HCT116 (cell line): ENCODE results near the gene PAQR4. TPM values are rescaled to one million over a fixed set of nuclear protein-coding genes. Genes with fewer than 3 reads are reported as not detected.

Experiments used
- ATAC-seq: fragments of 200-7000 bp; cut with Tn5 transposase; 2 replicates; pipeline ENCODE4 v1.9.1; 2020; ENCODE audit warnings: mild to moderate bottlenecking, moderate library complexity
- BruUV-seq: library from RNA; stranded (reverse); fragments of 400-500 nt; replicated peaks from 2 replicates; lab custom pipeline; 2021; lab: Mats Ljungman, UMichigan
- CTCF ChIA-PET: fragments of 300-600 bp; sonication (Branson Sonifier 250); formaldehyde crosslinking; loops from one replicate; lab custom pipeline; 2021; ENCODE audit warnings: antibody characterized with exemption; lab: Charles Lee
- POLR2A ChIA-PET: fragments of 300-600, 350-600 bp; sonication (Branson Sonifier 250); formaldehyde crosslinking; loops from one replicate; lab custom pipeline; 2021; ENCODE audit warnings: antibody characterized with exemption; lab: Charles Lee
- RAD21 ChIA-PET, 2 experiments: fragments of 300-600 bp; sonication (Branson Sonifier 250); formaldehyde crosslinking; loops; one replicate each; lab custom pipeline; 2023; ENCODE audit warnings: low total read pairs in 2 of 2; ENCODE audit not compliant: uncharacterized antibody in 2 of 2, unreplicated experiment in 2 of 2, low non-redundant PET in 1 of 2; lab: Charles Lee
- DNase-seq: peaks from one replicate; pipeline ENCODE4 v3.0.0-alpha.2; 2010; ENCODE audit warnings: low read depth, low spot score
- H2AFZ ChIP-seq: fragments of 200-600 bp; shearing (Covaris generic), sonication (generic); 2 replicates; pipeline ENCODE4 v1.6.1; 2017; ENCODE audit warnings: low read depth, mixed run types, mixed read lengths, antibody characterized with exemption, low read length; ENCODE audit not compliant: poor library complexity, severe bottlenecking
- H3K27ac ChIP-seq: 2 replicates; pipeline ENCODE4 v1.5.1; 2012; ENCODE audit warnings: low read depth, low read length
- H3K27me3 ChIP-seq: fragments of 200-600 bp; sonication (generic); 2 replicates; pipeline ENCODE4 v1.6.1; 2016; ENCODE audit warnings: mixed run types, low read length, mixed read lengths; ENCODE audit not compliant: insufficient read depth
- H3K36me3 ChIP-seq, 2 experiments: fragments of 200-500 bp in 1 of 2; fragments of 200-600 bp in 1 of 2; sonication (Bioruptor generic) in 1 of 2; sonication (generic) in 1 of 2; 2 replicates each; pipeline versions ENCODE4 v1.5.1 to v1.6.1; 2014 to 2016; ENCODE audit warnings: low read length in 2 of 2, inconsistent platforms in 1 of 2, mixed read lengths in 1 of 2, mixed run types in 1 of 2; ENCODE audit not compliant: insufficient read depth in 2 of 2, control insufficient read depth in 1 of 2
- H3K4me1 ChIP-seq, 2 experiments: fragments of 200-600 bp in 1 of 2; sonication (generic) in 1 of 2; 2 replicates each; pipeline versions ENCODE4 v1.5.1 to v1.6.1; 2012 to 2017; ENCODE audit warnings: low read length in 2 of 2, inconsistent platforms in 1 of 2, mild to moderate bottlenecking in 1 of 2, mixed read lengths in 1 of 2, mixed run types in 1 of 2, moderate library complexity in 1 of 2; ENCODE audit not compliant: insufficient read depth in 2 of 2, control insufficient read depth in 1 of 2
- H3K4me2 ChIP-seq: fragments of 200-600 bp; sonication (generic); 2 replicates; pipeline ENCODE4 v1.6.1; 2017; ENCODE audit warnings: mixed run types, low read length, mixed read lengths
- H3K4me3 ChIP-seq, 2 experiments: fragments of 200-600 bp in 1 of 2; sonication (generic) in 1 of 2; replicated peaks in 1 of 2; 2 replicates each; pipeline ENCODE4 v1.5.1; 2011 to 2016; ENCODE audit warnings: low read length in 2 of 2, control low read depth in 1 of 2, low read depth in 1 of 2, mild to moderate bottlenecking in 1 of 2, mixed read lengths in 1 of 2, mixed run types in 1 of 2
- H3K79me2 ChIP-seq: fragments of 200-600 bp; sonication (generic); 2 replicates; pipeline ENCODE4 v1.6.1; 2017; ENCODE audit warnings: mild to moderate bottlenecking, mixed run types, low read length, moderate library complexity, mixed read lengths; ENCODE audit not compliant: insufficient read depth
- H3K9ac ChIP-seq: fragments of 200-600 bp; sonication (generic); 2 replicates; pipeline ENCODE4 v1.6.1; 2016; ENCODE audit warnings: low read length, mixed read lengths
- H3K9me2 ChIP-seq: fragments of 200-600 bp; sonication (generic), shearing (Covaris generic); 2 replicates; pipeline ENCODE4 v1.6.1; 2017; ENCODE audit warnings: mixed run types, mild to moderate bottlenecking, moderate library complexity; ENCODE audit not compliant: insufficient read depth
- H3K9me3 ChIP-seq, 2 experiments: fragments of 200-500 bp in 1 of 2; fragments of 200-600 bp in 1 of 2; sonication (Bioruptor generic) in 1 of 2; sonication (generic) in 1 of 2; 2 replicates each; pipeline ENCODE4 v1.6.1; 2014 to 2017; ENCODE audit warnings: low read length in 2 of 2, mixed read lengths in 2 of 2, inconsistent platforms in 1 of 2, low read depth in 1 of 2, mild to moderate bottlenecking in 1 of 2, mixed run types in 1 of 2, moderate library complexity in 1 of 2; ENCODE audit not compliant: control insufficient read depth in 1 of 2, insufficient read depth in 1 of 2
- H4K20me1 ChIP-seq: fragments of 200-600 bp; sonication (generic), shearing (Covaris generic); 2 replicates; pipeline ENCODE4 v1.6.1; 2017; ENCODE audit warnings: mixed run types, mild to moderate bottlenecking, moderate library complexity; ENCODE audit not compliant: insufficient read depth
- EZH2phosphoT487 ChIP-seq: fragments of 200-600 bp; IDR thresholded peaks from 2 replicates; pipeline ENCODE4 v1.6.1; 2018; ENCODE audit warnings: antibody characterized with exemption, borderline replicate concordance
- ZFX ChIP-seq: fragments of 450-650 bp; IDR thresholded peaks from 2 replicates; pipeline ENCODE4 v1.6.1; 2017
- intact Hi-C: fragments of 100-400 bp; cut with micrococcal nuclease; formaldehyde crosslinking; loops from 2 replicates; pipeline ENCODE4 v1.10.0; 2022
- total RNA-seq: library from RNA; stranded (reverse); gene quantifications from one replicate; pipeline ENCODE4 v1.2.1, GENCODE V29; 2021; ENCODE audit not compliant: unreplicated experiment
- TF ChIP-seq, protein P1 (sequence below), 3 experiments: fragments of 200-600 bp in 1 of 3; sonication (generic) in 1 of 3; IDR thresholded peaks in 2 of 3; conservative IDR thresholded peaks in 1 of 3; 2 replicates each; pipeline ENCODE4 v1.5.1; 2012 to 2017; ENCODE audit warnings: low read depth in 2 of 3, low read length in 2 of 3, antibody characterized with exemption in 1 of 3, borderline replicate concordance in 1 of 3, control low read depth in 1 of 3, mild to moderate bottlenecking in 1 of 3, mixed read lengths in 1 of 3, mixed run types in 1 of 3, moderate library complexity in 1 of 3; ENCODE audit not compliant: insufficient read depth in 1 of 3

Gene PAQR4
- total RNA-seq, 1 experiment from 2014 or later: 45.6 TPM

DNA sequence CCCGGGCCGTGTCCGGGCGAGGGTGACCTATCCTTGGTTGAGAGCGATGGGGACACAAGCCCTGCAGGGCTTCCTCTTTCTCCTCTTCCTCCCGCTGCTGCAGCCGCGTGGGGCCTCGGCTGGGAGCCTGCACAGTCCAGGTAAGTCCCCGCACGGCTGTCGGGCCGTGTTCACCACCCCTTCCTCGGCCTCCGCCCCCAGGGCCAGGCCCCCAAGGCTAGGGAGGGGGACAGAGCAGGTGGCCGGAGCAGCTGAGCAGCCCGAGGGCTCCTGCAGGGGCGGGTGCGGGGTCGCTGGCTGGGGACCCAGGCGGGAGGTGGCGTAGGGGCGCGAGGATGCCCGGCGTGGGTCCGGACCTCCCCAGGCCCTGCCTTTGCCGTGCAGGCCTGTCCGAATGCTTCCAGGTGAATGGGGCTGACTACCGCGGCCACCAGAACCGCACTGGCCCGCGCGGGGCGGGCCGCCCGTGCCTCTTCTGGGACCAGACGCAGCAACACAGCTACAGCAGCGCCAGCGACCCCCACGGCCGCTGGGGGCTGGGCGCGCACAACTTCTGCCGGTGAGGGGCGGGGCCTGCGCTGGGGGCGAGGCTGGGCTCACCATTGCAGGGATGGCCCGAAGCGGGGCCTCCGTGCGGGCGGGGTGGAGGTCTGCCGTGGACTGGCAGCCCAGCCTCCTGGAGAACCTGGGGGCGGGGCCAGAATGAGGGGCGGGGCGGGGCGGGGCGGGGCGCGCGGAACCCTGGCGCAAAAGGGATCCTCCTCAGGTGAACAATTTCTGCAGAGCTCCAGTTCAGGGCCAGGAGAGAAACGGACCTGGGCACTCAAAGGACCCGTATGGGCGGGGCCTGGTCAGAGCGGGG lies 4.4 kb upstream of the PAQR4 start:
- H4K20me1 ChIP-seq: no peaks in the 10 kb centered on the region
- no peak overlapping the region for H2AFZ ChIP-seq
- H3K27me3 ChIP-seq: no peaks in the 10 kb centered on the region
- TSS peak; percentile 89 for BruUV-seq
- intact Hi-C loops: no loop called here
- ChIA-PET RAD21 (no interaction called here), POLR2A (interaction anchor here (0.9 to 4.1 kb wide), 7 partner anchors 8 to 57 kb away, joined by 3 to 29 read pairs (median 4); partner anchors contain the start of genes HCFC1R1, PKMYT1, THOC6 and TNFRSF12A), CTCF (interaction anchor here (0.8 to 1.5 kb wide), 9 partner anchors 16 to 106 kb away, joined by 3 to 5 read pairs (median 3); partner anchors contain the start of genes FLYWCH1 and PRSS22)
- no peaks in the 10 kb centered on the region for H3K9me2 ChIP-seq
- peak; percentile 55 for ATAC-seq
- peak overlapping the region; percentile 88 for H3K9ac ChIP-seq
- H3K79me2 ChIP-seq: peaks cover under 1% of the 10 kb centered on the region; the same call in 1 of the 2 replicates
- no peaks in the 10 kb centered on the region for H3K36me3 ChIP-seq
- TF ChIP-seq ZFX (peak; percentile 65; the same call in 1 of the 2 replicates), EZH2phosphoT487 (no peak)
- TF ChIP-seq, protein P1, sequence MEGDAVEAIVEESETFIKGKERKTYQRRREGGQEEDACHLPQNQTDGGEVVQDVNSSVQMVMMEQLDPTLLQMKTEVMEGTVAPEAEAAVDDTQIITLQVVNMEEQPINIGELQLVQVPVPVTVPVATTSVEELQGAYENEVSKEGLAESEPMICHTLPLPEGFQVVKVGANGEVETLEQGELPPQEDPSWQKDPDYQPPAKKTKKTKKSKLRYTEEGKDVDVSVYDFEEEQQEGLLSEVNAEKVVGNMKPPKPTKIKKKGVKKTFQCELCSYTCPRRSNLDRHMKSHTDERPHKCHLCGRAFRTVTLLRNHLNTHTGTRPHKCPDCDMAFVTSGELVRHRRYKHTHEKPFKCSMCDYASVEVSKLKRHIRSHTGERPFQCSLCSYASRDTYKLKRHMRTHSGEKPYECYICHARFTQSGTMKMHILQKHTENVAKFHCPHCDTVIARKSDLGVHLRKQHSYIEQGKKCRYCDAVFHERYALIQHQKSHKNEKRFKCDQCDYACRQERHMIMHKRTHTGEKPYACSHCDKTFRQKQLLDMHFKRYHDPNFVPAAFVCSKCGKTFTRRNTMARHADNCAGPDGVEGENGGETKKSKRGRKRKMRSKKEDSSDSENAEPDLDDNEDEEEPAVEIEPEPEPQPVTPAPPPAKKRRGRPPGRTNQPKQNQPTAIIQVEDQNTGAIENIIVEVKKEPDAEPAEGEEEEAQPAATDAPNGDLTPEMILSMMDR (IDR thresholded peaks at IDR 0.05 in 2 of 3, conservative IDR thresholded peaks at IDR 0.05 in 1 of 3; ENCODE audit: borderline replicate concordance in 1 of 3, insufficient read depth in 1 of 3, low read depth in 2 of 3, low read length in 2 of 3): peak in 1 of 3 experiments; percentile 0; a peak in 1 of 6 replicates
- H3K4me2 ChIP-seq: peak overlapping the region; percentile 98
- H3K4me1 ChIP-seq: peaks cover 19 to 56% of the 10 kb centered on the region in 2 experiments
- H3K9me3 ChIP-seq: no peaks in the 10 kb centered on the region
- peak overlapping the region; percentile 89 for H3K27ac ChIP-seq
- peak overlapping the region; percentile 71 to 83 for H3K4me3 ChIP-seq
- DNase-seq: peak; percentile 76
